RWPE1 (cell line): ENCODE data around the gene C9orf78.

ENCODE experiments used
- CTCF ChIA-PET: fragments of 350-600 bp; sonication (Branson Sonifier 250); formaldehyde crosslinking; extraction: SDS; loops from one replicate; lab custom pipeline; 2021; lab: Yijun Ruan, JAX
- POLR2A ChIA-PET: fragments of 400-600 bp; formaldehyde crosslinking; extraction: SDS; loops from one replicate; lab custom pipeline; 2020; ENCODE audit warnings: antibody characterized with exemption; ENCODE audit not compliant: low non-redundant PET; lab: Yijun Ruan, JAX
- DNase-seq: peaks from one replicate; pipeline ENCODE4 v3.0.0; 2012; ENCODE audit warnings: low spot score
- H3K27ac ChIP-seq: fragments of 450-650 bp; 2 replicates; pipeline ENCODE4 v1.5.1; 2017
- CTCF ChIP-seq: fragments of 450-650 bp; conservative IDR thresholded peaks from 2 replicates; pipeline ENCODE4 v1.5.1; 2017; ENCODE audit warnings: low read depth, mild to moderate bottlenecking

The C9orf78 gene

GRCh38 chr9:129873563-129874190 lies 38.6 kb upstream of the C9orf78 start:
- H3K27ac ChIP-seq: no peak overlapping the region
- ChIA-PET POLR2A (no interaction called here), CTCF (interaction anchor here (0.6 kb wide), 1 partner anchor 19 kb away, joined by 4 read pairs; no protein-coding TSS in a partner anchor)
- no peak for DNase-seq
- TF ChIP-seq CTCF: no peak

- POLR2A ChIA-PET: no interaction called here
- no peak for TF ChIP-seq CTCF
- DNase-seq: no peak
- CTCF ChIA-PET: no interaction called here
- H3K27ac ChIP-seq: no peak overlapping the region
These were observed 36.0 kb upstream of the C9orf78 start for GRCh38 chr9:129871046-129871445.

DNA sequence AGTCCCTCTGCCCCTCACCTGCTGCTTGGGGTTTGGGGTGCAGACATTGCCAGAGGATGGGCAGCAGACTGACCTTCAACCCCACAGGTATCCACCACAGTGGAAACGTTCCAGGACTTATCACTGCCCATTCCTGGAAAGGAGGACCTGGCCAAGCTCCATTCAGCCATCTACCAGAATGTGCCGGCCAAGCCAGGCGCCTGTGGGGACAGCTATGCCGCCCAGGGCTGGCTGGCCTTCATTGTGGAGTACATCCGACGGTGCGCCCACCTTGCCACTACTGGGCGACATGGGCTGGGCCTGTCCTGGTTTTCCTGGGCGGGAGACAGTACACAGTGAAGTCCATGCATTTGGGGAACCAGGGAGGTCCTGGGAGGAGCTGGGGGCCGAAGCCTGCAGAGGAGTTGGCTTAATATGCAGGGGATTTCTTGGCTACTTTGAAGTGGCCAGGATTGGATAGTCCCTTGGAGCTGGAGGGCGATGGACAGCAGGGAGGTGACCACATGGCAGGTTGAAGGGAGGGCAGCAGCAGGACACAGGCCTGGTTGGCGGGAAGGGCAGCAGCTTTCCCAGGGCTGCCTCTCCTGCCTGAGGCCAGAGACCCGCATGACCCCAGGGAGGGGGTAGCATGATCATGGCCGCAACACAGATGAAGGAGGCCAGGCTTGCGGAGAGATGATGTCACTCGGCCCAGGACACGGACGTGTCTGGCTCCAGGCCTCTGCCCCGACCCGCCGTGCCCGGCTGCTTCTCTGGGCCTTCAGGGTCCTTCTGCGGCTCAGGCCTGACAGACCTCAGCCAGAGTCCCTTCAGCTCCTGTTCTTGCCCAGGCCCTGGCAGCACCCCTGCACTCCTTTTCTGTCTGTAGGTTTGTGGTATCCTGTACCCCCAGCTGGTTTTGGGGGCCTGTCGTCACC lies 34.8 kb upstream of the C9orf78 start:
- no peak for DNase-seq
- POLR2A ChIA-PET: no interaction called here
- CTCF ChIA-PET: interaction anchor here (0.8 to 1.1 kb wide), 3 partner anchors 14 to 48 kb away, joined by 3 to 10 read pairs (median 4); no protein-coding TSS in a partner anchor

DNA sequence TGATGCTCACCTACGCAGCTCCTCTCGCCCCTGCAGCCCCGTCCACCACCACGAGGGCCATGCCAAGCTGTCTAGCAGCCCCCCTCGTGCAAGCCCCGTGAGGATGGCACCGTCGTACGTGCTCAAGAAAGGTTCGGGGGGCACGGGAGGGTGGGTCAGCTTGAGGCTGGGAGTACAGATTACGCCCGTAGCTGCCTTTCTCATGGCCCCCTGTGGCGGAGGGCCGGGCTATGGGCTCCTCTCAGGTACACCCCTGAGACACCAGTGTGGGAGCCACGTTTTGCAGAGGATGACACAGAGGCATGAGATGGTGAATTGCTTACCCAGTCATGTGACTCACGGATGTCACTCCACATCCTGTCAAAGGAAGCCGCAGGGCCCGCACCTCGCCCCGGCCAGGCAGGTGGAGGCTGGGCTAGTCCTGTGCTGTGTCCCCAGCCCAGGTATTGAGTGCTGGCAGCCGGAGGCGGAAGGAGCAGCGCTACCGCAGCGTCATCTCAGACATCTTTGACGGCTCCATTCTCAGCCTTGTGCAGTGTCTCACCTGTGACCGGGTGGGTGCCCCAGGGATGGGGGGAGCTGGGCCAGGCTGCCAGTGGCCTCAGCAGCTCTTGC lies 33.9 kb upstream of the C9orf78 start:
- ChIA-PET CTCF (interaction anchor here (0.6 to 1.1 kb wide), 3 partner anchors 14 to 40 kb away, joined by 3 to 5 read pairs (median 4); no protein-coding TSS in a partner anchor), POLR2A (interaction anchor here (0.7 kb wide), 1 partner anchor 175 kb away, joined by 4 read pairs; no protein-coding TSS in a partner anchor)
- peak; percentile 34 for DNase-seq
- TF ChIP-seq CTCF: no peak
- no peak overlapping the region for H3K27ac ChIP-seq

More for the DNA sequence above, 34.8 kb upstream of the C9orf78 start:
- H3K27ac ChIP-seq: no peak overlapping the region
- no peak for TF ChIP-seq CTCF

DNA sequence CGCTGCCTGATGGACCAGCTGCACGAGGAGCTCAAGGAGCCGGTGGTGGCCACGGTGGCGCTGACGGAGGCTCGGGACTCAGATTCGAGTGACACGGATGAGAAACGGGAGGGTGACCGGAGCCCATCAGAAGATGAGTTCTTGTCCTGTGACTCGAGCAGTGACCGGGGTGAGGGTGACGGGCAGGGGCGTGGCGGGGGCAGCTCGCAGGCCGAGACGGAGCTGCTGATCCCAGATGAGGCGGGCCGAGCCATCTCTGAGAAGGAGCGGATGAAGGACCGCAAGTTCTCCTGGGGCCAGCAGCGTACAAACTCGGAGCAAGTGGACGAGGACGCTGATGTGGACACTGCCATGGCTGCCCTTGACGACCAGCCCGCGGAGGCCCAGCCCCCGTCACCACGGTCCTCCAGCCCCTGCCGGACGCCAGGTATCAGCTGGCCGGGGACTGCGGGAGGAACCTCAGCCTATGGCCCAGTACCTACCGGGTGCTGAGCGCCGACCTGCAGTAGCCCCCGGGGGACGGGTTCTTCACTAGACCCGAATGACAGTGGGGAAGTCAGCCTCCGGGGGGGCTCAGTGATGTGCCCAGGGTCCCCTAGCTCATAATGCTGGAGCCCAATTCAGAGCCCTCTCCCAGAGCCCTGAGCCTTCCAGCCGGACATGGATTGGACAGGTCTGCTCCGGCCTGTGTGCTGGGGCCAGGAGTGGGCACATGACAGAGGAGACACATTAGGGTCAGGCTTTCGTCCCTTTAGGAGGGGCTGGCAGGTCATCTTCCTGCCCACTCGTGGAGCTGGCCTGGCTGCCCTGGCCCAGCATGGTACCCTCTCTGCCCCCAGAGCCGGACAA lies 33.2 kb upstream of the C9orf78 start:
- POLR2A ChIA-PET: interaction anchor here (0.7 kb wide), 1 partner anchor 176 kb away, joined by 4 read pairs; no protein-coding TSS in a partner anchor
- CTCF ChIA-PET: interaction anchor here (0.6 to 1.1 kb wide), 2 partner anchors 17 to 39 kb away, joined by 3 to 5 read pairs; no protein-coding TSS in a partner anchor
- H3K27ac ChIP-seq: no peak overlapping the region
- TF ChIP-seq CTCF: no peak
- DNase-seq: no peak
